ENCODE data around the gene IQCC. TPM values are rescaled to one million over a fixed set of nuclear protein-coding genes. Genes with fewer than 3 reads are reported as not detected.

The IQCC gene
- total RNA-seq, 2 donors from 2014 or later: 4.7 to 6.3 TPM

GRCh38 chr1:32170991-32171390 lies 34.5 kb upstream of the IQCC start:
- Mint-ChIP-seq H3K27me3 (ENCODE audit: insufficient read depth) (no peaks in the 10 kb centered on the region), H3K4me1 (peaks cover 3% of the 10 kb centered on the region), H3K36me3 (ENCODE audit: low read depth) (peaks cover 63% of the 10 kb centered on the region), H3K4me3 (no peak overlapping the region), H3K9me3 (no peaks in the 10 kb centered on the region), H3K27ac (no peak overlapping the region)
- DNase-seq: no peak
- Histone ChIP-seq H3K36me3 (ENCODE audit: control insufficient read depth, insufficient read depth, low read length) (peaks cover 86% of the 10 kb centered on the region), H3K4me1 (ENCODE audit: control insufficient read depth, insufficient read depth, low read length) (no peaks in the 10 kb centered on the region), H3K9me3 (ENCODE audit: control insufficient read depth, low read length) (no peaks in the 10 kb centered on the region), H3K9ac (ENCODE audit: extremely low read depth, low read length, poor library complexity, severe bottlenecking) (no peak overlapping the region), H3K4me3 (ENCODE audit: low read length) (no peak overlapping the region), H3K27ac (ENCODE audit: low read depth, low read length) (no peak overlapping the region), H3K27me3 (ENCODE audit: control insufficient read depth, insufficient read depth, low read length, poor library complexity, severe bottlenecking) (no peaks in the 10 kb centered on the region)
- TF ChIP-seq, protein P1, sequence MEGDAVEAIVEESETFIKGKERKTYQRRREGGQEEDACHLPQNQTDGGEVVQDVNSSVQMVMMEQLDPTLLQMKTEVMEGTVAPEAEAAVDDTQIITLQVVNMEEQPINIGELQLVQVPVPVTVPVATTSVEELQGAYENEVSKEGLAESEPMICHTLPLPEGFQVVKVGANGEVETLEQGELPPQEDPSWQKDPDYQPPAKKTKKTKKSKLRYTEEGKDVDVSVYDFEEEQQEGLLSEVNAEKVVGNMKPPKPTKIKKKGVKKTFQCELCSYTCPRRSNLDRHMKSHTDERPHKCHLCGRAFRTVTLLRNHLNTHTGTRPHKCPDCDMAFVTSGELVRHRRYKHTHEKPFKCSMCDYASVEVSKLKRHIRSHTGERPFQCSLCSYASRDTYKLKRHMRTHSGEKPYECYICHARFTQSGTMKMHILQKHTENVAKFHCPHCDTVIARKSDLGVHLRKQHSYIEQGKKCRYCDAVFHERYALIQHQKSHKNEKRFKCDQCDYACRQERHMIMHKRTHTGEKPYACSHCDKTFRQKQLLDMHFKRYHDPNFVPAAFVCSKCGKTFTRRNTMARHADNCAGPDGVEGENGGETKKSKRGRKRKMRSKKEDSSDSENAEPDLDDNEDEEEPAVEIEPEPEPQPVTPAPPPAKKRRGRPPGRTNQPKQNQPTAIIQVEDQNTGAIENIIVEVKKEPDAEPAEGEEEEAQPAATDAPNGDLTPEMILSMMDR (conservative IDR thresholded peaks at IDR 0.05): no peak
- WGBS, 2 experiments (ENCODE audit: insufficient coverage in 1 of 2, insufficient read length in 1 of 2): 91 to 100% methylated on average over 1 to 4 of the region's 4 CpGs

DNA sequence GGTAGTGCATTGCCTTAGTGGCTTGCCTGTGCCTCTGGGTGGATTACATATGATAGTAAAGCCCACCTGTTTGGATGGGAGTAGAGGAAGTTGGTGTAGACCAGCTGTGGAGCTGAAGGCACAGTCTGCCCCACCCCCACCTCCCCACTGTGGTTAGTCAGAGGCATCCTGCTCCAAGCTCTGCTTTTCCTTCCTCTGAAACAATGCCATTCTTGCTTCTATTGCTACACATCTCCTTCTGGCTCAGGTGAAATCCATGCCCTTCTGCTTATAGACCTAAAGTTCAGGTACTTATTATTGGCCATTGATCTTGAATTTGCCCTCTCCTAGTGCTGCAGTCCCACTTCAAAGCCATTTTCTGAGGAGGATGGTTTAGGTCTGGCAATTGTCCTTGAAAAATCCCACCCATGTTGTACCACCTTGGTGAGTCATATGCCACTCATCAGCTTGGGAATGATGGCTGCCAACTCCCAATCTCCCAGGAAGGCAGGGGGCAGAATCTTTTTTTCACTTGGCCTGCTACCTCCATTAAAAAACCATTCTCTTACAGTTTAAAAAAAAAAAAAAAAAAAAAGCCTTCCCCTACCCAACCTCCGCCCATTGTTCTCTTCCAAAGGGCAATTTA lies 32.7 kb upstream of the IQCC start:
- TF ChIP-seq, protein P1 (conservative IDR thresholded peaks at IDR 0.05): no peak
- Mint-ChIP-seq H3K4me1 (peaks cover 4% of the 10 kb centered on the region), H3K27ac (no peak overlapping the region), H3K27me3 (ENCODE audit: insufficient read depth) (no peaks in the 10 kb centered on the region), H3K4me3 (no peak overlapping the region), H3K9me3 (no peaks in the 10 kb centered on the region), H3K36me3 (ENCODE audit: low read depth) (peaks cover 57% of the 10 kb centered on the region)
- no peak overlapping the region for H3K27ac ChIP-seq (ENCODE audit: low read depth, low read length)
- H3K4me3 ChIP-seq (ENCODE audit: low read length): no peak overlapping the region
- H3K36me3 ChIP-seq (ENCODE audit: control insufficient read depth, insufficient read depth, low read length): peaks cover 80% of the 10 kb centered on the region
- WGBS, 2 experiments (ENCODE audit: insufficient coverage in 1 of 2, insufficient read length in 1 of 2): 100% methylated on average over 1 of the region's 1 CpG
- no peak for DNase-seq
- H3K9me3 ChIP-seq (ENCODE audit: control insufficient read depth, low read length): no peaks in the 10 kb centered on the region
- no peaks in the 10 kb centered on the region for H3K4me1 ChIP-seq (ENCODE audit: control insufficient read depth, insufficient read depth, low read length)
- H3K27me3 ChIP-seq (ENCODE audit: control insufficient read depth, insufficient read depth, low read length, poor library complexity, severe bottlenecking): no peaks in the 10 kb centered on the region
- no peak overlapping the region for H3K9ac ChIP-seq (ENCODE audit: extremely low read depth, low read length, poor library complexity, severe bottlenecking)

DNA sequence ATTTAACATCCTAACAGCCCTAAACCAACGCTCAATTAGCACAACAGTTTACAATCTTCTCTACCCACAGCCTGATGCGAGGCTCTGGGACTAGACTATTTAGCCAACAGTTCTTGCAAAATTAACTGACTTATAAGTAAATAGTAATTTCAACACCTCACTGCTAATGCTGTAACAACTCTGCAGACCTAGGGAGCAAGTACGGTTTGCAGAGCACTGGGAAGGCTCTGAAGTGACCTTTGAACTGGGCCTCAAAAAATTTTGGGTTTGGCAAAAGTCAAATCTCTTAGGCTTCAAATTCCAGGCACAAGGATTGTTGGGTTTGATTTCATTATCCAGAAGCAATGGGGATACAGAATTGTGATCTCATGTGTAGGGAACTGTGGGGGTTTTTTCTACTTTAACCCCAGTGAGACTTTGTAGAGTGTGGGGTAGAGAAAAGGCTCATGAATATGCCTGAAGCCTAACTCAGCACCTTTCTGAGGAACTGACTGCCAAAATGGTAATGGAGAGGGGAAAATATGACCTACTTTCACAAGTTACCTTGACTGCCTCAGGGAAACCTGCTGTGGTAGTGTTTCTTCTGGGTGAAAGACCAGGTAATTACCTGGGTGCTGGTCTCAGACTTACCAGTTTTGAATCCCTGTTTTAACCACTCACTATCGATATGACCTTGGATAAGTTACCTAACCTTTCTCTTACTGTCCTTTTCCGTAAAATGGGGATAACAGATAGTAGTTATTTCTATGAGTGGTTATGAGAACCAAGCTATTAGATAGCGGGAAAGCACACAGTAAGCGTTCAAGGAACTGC lies 26.9 kb upstream of the IQCC start:
- Mint-ChIP-seq H3K4me1 (peaks cover 29% of the 10 kb centered on the region), H3K27me3 (ENCODE audit: insufficient read depth) (no peaks in the 10 kb centered on the region), H3K27ac (no peak overlapping the region), H3K9me3 (no peaks in the 10 kb centered on the region), H3K4me3 (peak overlapping the region; percentile 83), H3K36me3 (ENCODE audit: low read depth) (peaks cover 30% of the 10 kb centered on the region)
- Histone ChIP-seq H3K4me3 (ENCODE audit: low read length) (peak overlapping the region; percentile 94), H3K9me3 (ENCODE audit: control insufficient read depth, low read length) (no peaks in the 10 kb centered on the region), H3K27ac (ENCODE audit: low read depth, low read length) (peak overlapping the region; percentile 6), H3K4me1 (ENCODE audit: control insufficient read depth, insufficient read depth, low read length) (no peaks in the 10 kb centered on the region), H3K36me3 (ENCODE audit: control insufficient read depth, insufficient read depth, low read length) (peaks cover 49% of the 10 kb centered on the region), H3K27me3 (ENCODE audit: control insufficient read depth, insufficient read depth, low read length, poor library complexity, severe bottlenecking) (no peaks in the 10 kb centered on the region), H3K9ac (ENCODE audit: extremely low read depth, low read length, poor library complexity, severe bottlenecking) (no peak overlapping the region)
- DNase-seq: no peak
- TF ChIP-seq, protein P1 (conservative IDR thresholded peaks at IDR 0.05): no peak
- WGBS, 2 experiments (ENCODE audit: insufficient coverage in 1 of 2, insufficient read length in 1 of 2): 85 to 90% methylated on average over 3 to 7 of the region's 7 CpGs
